ENCODE measurements around the gene TP53I13. TPM values are rescaled to one million over a fixed set of nuclear protein-coding genes. Genes with fewer than 3 reads are reported as not detected.

Gene TP53I13
- total and polyA plus RNA-seq, 2 of the 4 experiments (the other 2 are of a cell fraction): 22.0 to 48.3 TPM

DNA sequence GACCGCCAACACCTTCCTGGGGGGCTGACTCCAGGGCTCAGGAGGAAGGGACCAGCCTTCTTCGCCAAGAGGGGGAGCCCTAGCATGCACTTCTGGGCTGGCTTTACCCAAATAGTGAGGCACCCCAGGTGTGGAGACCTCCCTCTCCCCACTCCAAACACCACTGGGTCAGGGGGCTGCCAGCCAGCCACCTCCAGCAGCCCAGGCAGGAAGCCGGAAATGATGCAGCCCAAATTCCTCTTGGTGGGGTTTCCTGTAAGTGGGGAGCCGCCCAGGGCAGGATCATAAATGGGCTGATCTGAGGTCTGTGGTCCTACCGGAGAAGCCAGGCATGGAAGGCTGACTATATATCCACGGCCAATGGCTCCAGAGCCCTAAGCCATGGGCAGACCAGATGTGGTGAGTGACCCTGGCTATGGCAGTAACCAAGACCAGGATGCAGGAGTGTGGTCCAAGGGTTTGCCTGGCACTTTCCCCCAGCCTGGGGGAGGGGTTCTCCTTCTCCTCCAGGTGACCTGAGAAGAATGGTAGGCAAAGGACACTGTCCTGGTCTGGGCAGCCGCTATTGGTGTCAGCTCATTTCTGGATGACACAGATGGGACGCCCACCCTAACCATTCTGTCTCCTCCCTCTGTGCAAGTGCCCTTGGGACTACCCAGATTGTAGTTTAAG, 16.7 kb downstream of the TP53I13 start:
- H3K9me3 ChIP-seq (ENCODE audit: control insufficient read depth, insufficient read depth, low read length): no peaks in the 10 kb centered on the region
- H3K27ac ChIP-seq (ENCODE audit: insufficient read depth, low read length): no peak overlapping the region
- no peaks in the 10 kb centered on the region for H3K27me3 ChIP-seq (ENCODE audit: control insufficient read depth, insufficient read depth, low read length)
- no peak for DNase-seq
- H3K23ac ChIP-seq (ENCODE audit: low read depth, low read length): peak overlapping the region; percentile 10; the same call in 1 of the 2 replicates
- in situ Hi-C loops (cut with MboI; ENCODE audit: low sequenced_read_pairs) (no loop called here), dilution Hi-C loops (cut with HindIII; ENCODE audit: low sequenced_read_pairs, unreplicated experiment) (no loop called here), intact Hi-C loops (cut with micrococcal nuclease) (no loop called here)
- POLR2A ChIA-PET (ENCODE audit: unreplicated experiment): no interaction called here
- peaks cover 24% of the 10 kb centered on the region for H3K36me3 ChIP-seq (ENCODE audit: control insufficient read depth, insufficient read depth, low read length)
- no peak overlapping the region; the same call in 1 of the 2 replicates for H3K4ac ChIP-seq (ENCODE audit: low read depth, low read length)
- H2BK5ac ChIP-seq (ENCODE audit: low read depth, low read length, poor library complexity, severe bottlenecking): no peak overlapping the region
- H3K18ac ChIP-seq (ENCODE audit: low read depth, low read length): no peak overlapping the region
- peaks cover 38 to 85% of the 10 kb centered on the region in 2 experiments for H3K79me1 ChIP-seq (ENCODE audit: low read depth in 1 of 2, low read length in 2 of 2)
- peaks cover 26% of the 10 kb centered on the region for H3K9me1 ChIP-seq (ENCODE audit: insufficient read depth, low read length)
- peaks cover 62% of the 10 kb centered on the region for H4K20me1 ChIP-seq (ENCODE audit: insufficient read depth, low read length)
- H3K14ac ChIP-seq (replicated peaks; ENCODE audit: low read depth, low read length): peak overlapping the region; percentile 2; the same call in 1 of the 2 replicates
- peak overlapping the region; percentile 68 for H2AK9ac ChIP-seq (replicated peaks; ENCODE audit: low read depth, low read length, poor library complexity)
- no peak overlapping the region for H4K5ac ChIP-seq (ENCODE audit: low read depth, low read length)
- TF ChIP-seq, protein P1, sequence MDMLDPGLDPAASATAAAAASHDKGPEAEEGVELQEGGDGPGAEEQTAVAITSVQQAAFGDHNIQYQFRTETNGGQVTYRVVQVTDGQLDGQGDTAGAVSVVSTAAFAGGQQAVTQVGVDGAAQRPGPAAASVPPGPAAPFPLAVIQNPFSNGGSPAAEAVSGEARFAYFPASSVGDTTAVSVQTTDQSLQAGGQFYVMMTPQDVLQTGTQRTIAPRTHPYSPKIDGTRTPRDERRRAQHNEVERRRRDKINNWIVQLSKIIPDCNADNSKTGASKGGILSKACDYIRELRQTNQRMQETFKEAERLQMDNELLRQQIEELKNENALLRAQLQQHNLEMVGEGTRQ (IDR thresholded peaks at IDR 0.05; ENCODE audit: low read depth, low read length): no peak
- no peak for TF ChIP-seq MXI1 (IDR thresholded peaks at IDR 0.05; ENCODE audit: borderline replicate concordance, low read depth, low read length)
- TF ChIP-seq, protein P2, sequence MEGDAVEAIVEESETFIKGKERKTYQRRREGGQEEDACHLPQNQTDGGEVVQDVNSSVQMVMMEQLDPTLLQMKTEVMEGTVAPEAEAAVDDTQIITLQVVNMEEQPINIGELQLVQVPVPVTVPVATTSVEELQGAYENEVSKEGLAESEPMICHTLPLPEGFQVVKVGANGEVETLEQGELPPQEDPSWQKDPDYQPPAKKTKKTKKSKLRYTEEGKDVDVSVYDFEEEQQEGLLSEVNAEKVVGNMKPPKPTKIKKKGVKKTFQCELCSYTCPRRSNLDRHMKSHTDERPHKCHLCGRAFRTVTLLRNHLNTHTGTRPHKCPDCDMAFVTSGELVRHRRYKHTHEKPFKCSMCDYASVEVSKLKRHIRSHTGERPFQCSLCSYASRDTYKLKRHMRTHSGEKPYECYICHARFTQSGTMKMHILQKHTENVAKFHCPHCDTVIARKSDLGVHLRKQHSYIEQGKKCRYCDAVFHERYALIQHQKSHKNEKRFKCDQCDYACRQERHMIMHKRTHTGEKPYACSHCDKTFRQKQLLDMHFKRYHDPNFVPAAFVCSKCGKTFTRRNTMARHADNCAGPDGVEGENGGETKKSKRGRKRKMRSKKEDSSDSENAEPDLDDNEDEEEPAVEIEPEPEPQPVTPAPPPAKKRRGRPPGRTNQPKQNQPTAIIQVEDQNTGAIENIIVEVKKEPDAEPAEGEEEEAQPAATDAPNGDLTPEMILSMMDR (conservative IDR thresholded peaks at IDR 0.05; ENCODE audit: low read depth, low read length): peak; percentile 26; the same call in 1 of the 2 replicates
- no peak overlapping the region for H3K9ac ChIP-seq (ENCODE audit: low read depth, low read length)
- no peak for ATAC-seq (ENCODE audit: low read depth)
- no peak overlapping the region for H2BK120ac ChIP-seq (ENCODE audit: low read depth, low read length)
- no peak overlapping the region for H2BK15ac ChIP-seq (ENCODE audit: low read depth, low read length)
- no peak overlapping the region for H3K4me3 ChIP-seq (ENCODE audit: insufficient read depth, low read depth, low read length)
- no TSS peak for BruUV-seq (replicated peaks)
- H4K8ac ChIP-seq (ENCODE audit: low read depth in 2 of 2, low read length in 2 of 2): no peak overlapping the region
- peak overlapping the region; percentile 30 for H2AK5ac ChIP-seq (ENCODE audit: low read depth, low read length)
- H3K4me1 ChIP-seq (ENCODE audit: control insufficient read depth, insufficient read depth, low read length): peaks cover 26% of the 10 kb centered on the region
- no peak overlapping the region for H2BK20ac ChIP-seq (ENCODE audit: low read depth, low read length)
- H2AFZ ChIP-seq (replicated peaks; ENCODE audit: low read length, poor library complexity): peak overlapping the region; percentile 41
- H3K56ac ChIP-seq (ENCODE audit: extremely low read depth, insufficient read depth, low read length): no peak overlapping the region
- CTCF ChIA-PET: no interaction called here
- H4K91ac ChIP-seq (ENCODE audit: insufficient read depth, low read depth, low read length): peak overlapping the region; percentile 39; the same call in 1 of the 2 replicates
- no peak overlapping the region for H3K4me2 ChIP-seq (ENCODE audit: low read depth, low read length)
- WGBS, 2 experiments (ENCODE audit: extremely low coverage in 2 of 2, insufficient read length in 1 of 2): 87% methylated on average over 3 of the region's 8 CpGs; no CpG with 5 or more reads in 1 of the 2 experiments

All from IMR-90 (cell line).